ENCODE results near the gene LEPROT.
"Not testable (repeated sequence)": the region's sequence is repeated elsewhere in the genome, so short reads cannot be mapped to it uniquely, and the experiment has no call there.

LEPROT gene, protein sequence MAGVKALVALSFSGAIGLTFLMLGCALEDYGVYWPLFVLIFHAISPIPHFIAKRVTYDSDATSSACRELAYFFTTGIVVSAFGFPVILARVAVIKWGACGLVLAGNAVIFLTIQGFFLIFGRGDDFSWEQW

DNA sequence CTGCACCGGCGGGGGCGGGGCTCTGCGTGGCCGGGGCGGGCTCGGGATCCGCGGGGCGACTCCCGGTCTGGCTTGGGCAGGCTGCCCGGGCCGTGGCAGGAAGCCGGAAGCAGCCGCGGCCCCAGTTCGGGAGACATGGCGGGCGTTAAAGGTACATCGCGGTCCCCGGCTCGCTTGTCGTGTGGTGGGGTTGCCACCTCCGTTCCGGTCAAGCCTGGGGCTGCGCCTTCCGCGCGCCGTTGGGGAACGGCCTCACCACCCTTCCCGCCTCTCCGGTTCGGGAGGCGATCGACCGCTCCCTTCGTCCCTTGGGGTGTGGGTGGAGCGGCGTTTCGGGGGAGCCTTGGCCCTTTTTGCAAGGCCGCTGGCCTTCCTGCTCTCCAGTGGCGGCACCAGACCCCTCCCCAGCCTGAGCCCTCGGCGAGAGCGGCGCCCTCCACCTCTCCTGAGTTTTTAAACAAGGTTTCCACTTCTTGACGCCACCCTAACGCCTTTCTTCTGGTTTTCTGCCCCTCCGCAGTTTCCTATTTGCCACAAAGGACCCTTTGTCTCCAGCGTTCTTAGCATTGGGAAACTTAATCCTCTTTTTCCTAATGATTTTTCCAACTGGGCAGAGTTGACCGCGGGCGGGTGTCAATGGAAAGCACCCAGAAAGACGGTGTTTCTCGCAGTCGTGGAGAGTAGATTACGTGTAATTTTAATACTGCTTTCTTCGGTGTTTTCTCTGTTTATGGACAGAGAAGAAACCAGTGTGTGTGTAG lies at the start of gene LEPROT, which contains the start of gene LEPR:
TSS of gene LEPROT (plus strand) at position 79 of the 761 bp plus-strand sequence. CDS start at position 136, 57 bp downstream.
TSS of gene LEPR (plus strand) at position 79 of the 761 bp plus-strand sequence. CDS start 144,898 bp downstream, outside the sequence.
- no peak for DNase-seq

DNA sequence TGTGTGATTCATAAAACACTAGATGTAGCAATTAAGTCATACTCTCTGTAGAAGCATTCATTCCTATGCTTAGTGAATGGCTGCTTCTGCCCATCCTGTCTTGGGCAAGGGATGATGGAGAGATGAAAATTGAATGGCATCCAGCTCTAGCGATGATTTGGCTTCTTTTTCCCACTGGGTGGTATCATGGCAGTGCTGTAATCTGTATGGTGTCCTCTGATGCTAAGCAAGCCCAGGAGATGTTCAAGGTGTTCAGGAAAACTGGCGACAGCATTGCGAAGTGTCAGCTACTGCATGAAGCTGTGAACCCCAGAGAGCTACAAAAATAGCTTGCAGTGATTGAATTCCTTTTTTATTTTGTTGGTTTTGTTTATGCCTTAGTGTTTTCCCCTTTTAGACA lies 48.9 kb upstream of the LEPROT start:
- DNase-seq, result no peak

DNA sequence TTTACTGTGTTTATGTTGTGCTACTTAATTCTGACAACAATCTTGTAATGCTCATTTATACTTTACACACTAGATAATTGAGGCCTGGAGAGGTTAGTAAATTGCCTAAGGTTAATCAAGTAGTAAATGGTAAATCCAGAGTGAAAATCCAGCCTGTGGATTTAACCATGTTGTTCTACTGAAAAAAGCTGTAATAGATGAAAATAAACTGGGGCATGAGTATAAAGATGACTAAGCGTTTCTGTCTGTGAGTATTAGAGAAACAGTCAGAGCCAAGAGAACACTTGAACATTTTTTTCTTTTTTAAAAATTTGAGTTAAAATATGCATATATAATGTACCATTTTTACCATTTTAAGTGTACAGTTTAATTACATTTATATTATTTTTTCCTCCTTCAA lies 47.9 kb upstream of the LEPROT start:
- no peak for DNase-seq

DNA sequence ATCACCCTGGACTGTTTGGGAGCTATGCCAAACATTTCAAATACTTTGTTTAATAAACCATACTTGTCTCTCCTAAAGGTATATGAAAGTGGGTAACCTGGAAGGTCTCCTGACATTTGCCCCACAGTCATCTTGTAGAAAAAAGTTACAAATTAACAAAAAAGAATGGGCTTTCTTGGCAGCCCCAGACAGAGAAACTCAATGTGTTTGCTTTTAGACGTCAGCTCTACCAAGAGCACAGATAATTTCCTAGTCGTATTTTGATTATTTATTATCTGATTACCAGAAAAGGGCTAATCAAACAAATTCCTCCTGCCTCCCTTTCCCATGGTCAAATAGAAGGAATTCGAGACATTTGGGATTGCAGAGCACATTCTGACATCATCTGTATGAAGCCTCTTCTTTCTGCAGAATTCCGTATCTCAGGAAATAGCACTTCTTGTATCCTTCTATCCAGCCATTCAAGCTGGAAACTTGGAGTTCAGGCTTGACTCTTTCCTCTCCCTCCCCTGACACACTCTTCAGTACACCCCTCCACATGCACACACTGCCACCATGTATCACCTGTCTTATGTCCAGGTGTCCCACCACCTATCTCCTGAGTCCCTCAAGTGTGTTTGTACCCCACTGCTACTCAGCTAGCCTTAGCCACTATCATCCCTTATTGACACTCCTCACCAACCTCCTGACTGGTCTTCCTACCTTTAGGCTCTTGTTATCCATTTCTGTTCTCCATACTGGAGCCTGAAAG lies 42.8 kb upstream of the LEPROT start:
- no peak for DNase-seq

DNA sequence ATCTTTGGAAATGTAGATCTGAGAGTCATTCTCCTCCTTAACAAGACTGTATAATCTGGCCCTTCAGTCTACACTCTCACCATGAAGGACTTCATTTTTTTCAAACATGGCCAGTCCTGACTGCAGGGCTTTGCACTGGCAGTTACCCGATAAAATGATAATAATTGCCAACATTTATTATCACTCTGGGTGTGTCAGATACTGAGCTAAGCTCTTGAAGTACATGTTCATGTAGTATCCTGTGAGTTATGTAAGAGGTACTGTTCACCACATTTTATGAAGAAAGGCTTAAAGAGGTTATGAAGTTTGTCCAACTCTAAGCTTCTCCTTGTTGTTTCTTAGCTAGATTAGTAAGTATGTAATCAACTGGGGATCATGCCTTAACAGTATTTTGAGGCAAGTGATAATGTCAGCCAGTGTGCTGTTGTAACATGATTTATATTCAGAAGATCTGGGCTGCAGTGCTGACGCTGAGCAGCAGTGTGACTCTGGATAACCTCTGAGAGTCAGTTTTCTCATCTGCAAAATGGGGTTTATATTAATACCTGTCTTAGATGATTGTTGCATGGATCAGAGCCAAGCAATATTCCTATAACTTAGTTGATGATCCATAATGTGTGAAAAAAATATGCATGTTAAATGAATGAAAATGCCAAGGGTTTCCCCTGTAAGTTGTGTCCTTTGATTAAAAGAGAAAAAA lies 42.1 kb upstream of the LEPROT start:
- no peak for DNase-seq

DNA sequence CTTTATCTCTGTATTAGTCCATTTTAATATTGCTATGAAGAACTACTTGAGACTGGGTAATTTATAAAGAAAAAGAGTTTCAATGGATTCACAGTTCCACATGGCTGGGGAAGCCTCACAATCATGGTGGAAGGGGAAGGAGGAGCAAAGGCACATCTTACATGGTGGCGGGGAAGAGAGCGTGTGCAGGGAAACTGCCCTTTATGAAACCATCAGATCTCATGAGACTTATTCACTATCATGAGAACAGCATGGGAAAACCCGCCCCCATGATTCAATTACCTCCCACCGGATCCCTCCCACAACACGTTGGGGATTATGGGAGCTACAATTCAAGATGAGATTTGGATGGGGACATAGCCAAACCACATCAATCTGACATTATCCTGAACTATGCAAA lies 36.0 kb upstream of the LEPROT start:
- not testable (repeated sequence) for DNase-seq

DNA sequence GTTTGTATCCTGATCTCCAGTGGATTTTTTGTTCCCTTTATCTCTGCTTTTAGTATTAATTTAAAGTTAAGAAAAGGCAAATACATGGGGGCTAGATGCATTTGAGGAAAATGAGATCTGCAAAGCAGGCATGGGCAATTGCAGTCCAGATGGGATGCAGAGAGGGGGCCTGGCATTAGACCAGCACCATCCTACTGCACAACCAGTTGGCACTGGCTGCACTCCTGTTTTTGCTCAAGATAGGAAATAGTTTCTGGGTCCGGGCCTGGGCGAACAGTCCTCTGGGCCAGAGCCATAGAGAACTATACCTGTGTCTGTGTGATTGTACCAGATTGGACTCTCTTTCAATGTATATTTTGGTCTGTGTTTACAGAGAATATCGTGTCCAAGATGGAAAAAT lies 34.0 kb upstream of the LEPROT start:
- no peak for DNase-seq

DNA sequence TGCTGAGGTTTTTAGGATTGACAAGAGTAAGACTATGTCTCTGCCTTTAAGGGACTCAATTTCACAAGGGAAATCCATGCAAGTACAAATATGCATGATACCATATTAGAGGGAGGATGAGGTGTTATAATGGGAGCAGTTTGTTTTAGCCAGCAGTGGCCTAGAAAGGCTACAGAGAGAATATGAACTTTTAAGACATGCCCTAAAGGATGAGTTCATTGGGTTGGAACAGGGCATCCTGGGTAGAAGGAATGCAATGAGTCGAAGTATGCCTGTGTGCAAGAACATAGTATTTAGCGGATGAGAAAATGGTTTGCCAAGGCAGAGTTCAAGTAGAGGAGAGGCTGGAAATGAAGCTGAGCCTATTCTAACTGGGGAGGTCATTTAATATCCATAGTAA lies 32.6 kb upstream of the LEPROT start:
- no peak for DNase-seq

DNA sequence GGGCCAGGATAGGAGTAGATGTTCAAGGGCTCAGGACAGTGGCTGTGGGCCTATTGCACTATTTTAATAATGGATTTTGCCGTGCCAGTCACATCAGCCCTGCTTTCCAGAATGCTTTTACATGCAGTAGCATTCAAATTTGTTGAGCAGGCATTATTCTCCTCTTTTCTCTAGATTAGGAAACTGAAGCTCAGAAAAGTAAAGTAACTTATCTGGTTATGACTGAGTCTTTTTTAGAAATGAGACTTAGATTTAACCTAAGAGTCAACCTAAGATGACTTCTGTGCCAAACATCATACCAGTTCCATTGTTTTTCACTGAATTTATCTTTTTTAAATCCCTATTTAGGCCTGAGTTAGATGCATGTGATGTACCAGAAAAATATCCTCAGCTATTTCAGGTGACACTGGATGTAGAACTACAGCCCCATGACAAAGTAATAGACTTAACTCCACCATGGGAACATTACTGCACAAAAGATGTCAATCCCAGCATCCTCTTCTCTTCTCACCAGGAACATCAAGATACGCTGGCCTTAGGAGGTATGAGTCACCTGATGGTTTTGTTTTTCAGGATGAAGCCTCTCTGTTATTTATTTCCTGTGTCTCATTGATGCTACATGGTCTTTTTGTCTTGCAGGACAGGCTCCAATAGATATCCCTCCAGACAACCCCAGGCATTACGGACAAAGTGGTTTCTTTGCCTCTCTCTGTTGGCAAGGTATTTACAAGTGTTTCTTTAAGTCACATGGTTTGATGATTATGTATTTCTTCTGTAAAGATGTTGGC lies 31.4 kb upstream of the LEPROT start:
- no peak for DNase-seq

DNA sequence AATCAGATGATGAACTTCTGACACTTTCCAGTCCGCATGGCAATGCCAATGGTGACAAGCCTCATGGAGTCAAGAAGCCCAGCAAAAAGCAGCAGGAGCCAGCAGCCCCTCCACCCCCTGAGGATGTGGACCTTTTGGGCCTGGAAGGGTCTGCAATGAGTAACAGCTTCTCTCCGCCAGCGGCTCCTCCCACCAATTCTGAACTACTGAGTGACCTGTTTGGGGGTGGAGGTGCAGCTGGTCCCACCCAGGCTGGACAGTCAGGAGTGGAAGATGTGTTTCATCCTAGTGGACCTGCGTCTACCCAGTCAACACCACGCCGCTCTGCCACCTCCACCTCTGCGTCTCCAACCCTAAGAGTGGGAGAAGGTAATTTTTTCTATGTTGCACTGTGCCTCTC lies 28.0 kb upstream of the LEPROT start:
- DNase-seq, result no peak

DNA sequence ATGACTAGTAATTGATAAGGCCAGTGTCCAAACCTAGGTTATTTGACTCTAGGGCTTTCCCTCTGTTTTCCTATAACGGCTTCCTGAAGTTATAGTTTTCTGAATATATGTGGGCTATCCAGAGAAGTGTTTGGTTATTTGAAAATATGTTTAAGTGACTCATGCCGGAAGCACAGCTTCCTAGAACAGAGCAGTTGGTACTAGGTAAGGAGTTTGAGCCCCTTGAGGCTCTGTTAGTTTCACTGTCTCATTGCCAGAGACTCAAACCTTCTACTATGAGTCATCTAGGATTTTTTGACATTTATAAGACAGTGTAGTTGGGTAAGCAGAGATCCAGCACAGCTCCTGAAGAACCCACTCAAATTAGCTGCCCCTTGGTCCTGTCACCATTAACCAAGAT lies 27.1 kb upstream of the LEPROT start:
- no peak for DNase-seq

DNA sequence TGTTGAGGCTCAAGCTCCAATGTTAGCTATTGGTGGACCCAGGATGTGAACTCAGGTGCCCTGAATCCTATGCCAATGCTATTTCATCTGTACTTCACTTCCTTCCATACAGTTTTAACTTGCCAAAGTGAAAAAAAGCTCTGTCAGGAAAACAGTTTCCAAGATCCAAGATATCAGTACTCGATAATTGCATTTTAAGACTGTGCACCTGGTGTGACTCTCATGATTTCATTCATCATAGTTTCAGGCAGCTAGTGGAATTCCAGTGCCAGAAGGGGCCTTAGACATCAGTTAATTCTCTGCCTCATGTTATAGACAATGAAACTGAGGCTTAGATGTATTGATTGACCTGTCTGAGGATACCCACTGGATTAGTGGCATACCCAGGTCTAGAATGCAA lies 26.5 kb upstream of the LEPROT start:
- no peak for DNase-seq

DNA sequence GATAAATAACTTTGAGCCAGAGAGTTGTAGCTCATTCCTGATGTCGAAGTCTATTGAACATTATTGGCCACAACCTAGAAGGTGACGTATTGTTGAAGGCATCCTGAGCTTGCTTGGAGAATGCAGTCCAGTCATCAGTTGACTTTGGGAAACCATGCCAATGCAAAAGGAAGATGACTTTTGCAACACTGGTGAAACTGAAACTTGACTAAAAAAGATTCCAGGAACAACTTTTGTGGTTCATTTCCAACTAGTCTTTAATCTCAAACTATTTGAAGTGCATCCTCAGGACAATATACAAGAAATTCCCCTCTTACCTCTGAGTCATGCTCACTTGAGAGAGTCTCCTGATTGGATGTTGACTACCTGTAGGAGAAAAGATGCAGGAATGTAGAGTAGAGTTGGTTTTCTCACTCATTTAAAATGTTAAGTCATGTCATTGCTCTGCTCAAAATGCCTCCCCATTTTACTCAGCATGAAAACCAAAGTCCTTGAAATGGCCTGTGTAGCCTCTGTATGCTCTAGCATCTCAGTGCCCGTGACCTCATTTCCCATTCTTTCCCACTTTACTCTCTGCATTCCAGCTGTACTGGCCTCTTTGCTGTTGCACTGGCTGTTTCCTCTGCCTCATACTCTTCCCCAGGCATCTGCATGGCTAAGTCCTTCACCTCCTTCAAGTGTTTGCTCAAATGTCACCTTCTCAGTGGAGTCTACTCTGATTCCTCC lies 24.4 kb upstream of the LEPROT start:
- no peak for DNase-seq

DNA sequence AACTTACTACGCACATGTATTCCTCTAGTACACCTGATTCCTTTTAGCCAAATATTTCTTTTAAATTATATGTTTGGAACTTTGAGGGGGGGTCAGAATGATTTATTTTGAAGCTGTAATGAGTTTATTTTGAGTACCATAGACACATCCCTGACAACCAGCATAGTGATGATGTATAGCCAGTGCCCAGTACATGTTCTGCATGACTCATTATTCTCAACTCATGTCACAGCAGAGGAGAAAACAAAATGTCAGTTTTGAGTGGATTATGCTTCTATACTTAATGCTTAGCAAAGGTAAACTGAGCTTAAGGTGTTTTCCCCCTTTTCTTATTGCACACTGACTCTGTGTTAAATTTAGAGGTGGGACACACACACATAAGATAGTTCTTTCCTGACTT lies 22.4 kb upstream of the LEPROT start:
- no peak for DNase-seq

DNA sequence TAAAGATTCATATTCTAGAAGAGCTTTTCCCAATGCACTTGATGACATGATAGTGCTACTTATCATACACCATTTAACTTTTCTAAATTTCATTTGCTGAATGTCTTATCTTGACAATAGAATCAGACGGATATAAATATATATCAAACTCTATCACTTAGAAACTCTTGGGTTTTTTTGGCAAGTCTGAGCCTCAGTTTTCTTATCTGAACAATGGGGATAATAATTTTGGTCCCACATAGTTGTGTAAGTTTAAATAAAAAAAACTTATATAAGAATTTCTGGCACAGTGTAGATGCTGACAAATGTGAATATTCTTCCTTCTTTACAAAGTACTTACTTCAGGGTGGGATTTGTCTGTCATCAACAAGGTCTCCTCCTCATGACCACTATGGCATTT lies 21.5 kb upstream of the LEPROT start:
- DNase-seq, result no peak

DNA sequence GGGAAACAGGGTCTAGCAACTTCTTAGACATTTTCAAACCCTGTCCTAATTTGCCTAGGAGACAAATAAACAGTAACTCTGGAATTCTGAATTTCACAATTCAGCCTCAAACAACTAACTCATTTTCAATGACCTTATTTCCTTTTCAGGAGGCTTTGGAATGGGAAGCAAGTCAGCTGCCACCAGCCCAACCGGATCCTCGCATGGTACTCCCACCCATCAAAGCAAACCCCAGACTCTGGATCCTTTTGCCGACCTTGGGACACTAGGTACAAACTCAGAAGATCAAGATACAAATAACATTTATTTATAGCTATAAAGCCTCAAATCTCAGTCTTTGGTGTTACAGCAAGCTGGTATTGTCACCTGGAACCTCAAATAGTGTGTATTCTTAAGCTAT lies 18.9 kb upstream of the LEPROT start:
- DNase-seq, result no peak

DNA sequence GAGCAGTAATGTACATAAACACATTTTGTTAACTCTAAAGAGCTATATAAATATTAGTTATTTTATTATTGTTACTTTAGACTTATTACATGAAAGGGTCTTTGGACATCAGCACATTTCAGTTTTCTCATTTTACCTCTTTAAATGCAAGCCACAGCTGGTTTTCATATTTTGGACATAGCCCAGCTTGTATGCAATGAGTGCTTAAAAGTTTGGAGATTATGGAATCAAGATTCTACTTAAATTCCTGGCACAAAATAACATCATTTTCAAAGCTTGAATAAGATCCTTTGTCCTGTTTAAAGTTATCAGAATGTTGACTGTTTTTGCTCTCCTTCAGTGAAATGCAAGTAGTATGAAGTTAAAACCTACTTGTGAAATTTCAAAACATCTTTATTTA lies 15.5 kb upstream of the LEPROT start:
- DNase-seq, result no peak

DNA sequence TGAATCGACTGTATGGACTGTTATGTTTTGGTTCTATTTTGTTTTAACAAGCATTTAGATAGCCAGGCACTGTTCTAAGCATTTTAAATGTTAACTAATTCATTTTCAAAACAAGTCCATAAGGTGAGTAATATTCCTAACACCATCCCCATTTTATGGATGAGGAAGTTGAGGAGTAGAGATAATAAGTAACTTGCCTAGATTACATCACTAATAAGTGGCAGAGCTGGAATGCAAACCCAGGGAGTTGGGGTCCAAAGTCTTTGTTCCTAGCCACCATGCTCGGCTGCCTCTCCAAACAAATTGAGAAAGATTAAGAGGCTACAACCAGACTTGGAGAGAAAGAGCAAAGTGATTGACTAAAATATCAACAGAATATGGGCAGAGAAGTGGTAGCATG lies 12.6 kb upstream of the LEPROT start:
- no peak for DNase-seq

DNA sequence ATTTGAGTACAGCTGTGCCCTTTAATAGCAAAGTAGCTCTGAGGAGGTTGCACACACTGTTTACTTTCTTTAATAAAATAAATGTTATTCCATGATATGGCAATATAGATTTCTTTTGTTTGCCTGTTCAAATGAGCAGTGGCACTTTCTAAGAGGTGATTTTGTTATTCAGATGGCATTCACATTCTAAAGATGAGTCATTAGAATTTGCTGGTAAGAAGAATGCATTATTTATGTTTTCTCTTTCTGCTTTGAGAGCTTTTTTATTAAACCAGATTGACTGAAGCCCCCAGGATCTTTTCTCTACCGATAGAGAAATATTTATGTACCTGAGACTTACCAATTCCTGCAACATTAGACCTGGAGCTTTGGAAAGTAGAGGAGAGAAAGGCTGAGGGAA lies 11.2 kb upstream of the LEPROT start:
- no peak for DNase-seq

DNA sequence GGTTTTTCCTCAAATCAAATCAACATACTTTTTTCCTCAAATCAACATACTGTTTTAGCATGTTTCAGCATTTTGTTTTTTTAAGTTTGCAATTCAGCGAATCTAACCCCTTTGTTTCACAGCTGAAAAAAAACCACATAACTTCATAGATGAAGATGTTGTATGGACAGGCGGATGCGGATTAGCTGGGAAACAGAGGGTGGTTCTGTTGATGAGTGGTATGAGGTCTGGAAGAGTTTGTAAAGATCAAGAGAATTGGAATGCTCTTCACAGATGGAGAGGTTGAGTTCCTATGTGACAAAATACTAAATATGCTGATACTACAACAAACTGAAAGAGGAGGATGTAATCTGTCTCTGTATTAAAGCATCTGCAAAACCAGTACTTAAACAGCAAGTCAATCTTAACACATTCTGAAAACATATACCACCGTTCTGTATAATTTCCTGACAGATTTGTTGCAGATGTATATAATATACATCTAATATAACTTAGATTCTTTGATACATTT lies 10.6 kb upstream of the LEPROT start:
- DNase-seq, result no peak

DNA sequence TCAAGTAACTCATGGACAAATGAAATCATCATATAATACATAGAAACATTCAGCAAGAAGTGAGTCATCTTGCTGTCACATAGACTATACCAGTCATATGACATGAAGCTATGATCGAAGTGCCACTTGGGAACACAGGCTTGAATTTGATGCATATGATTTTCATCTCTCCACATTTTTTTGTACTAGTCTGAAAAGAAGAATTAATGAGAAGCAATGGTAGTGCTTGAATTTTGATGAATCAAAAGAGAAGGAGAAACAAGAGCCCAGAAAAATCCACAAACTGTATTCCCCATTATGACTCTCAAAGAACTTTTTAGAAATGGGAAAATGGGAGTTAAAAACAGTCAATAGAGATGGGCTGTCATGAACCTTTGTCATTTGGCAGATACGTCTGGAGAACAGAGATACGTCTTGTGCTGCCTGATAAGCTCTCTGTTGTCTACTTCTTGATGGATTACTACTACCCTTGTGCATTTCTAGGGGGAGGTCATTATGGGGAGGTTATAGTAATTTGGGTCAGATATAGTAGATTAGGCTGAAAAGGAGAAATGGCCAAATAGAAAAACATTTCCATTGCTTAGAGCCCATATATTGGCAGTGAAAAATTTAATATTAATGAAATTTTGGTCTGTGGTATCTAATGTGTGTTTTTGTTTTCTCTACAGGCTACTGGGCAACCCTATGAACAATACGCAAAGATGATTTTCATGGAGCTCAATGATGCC lies 8.0 kb upstream of the LEPROT start:
- DNase-seq, result no peak

Data from GDM1 (cell line).